Endothelial cell of umbilical vein (primary cell): ENCODE data around the gene LRRC46. TPM values are rescaled to one million over a fixed set of nuclear protein-coding genes. Genes with fewer than 3 reads are reported as not detected.
A peak's percentile ranks its signal among the peaks of the same experiment; 100 is the strongest.

ENCODE experiments used
- BruUV-seq: library from RNA; stranded (reverse); fragments of 400-500 nt; replicated peaks from 2 replicates; lab custom pipeline; 2021; lab: Mats Ljungman, UMichigan
- CTCF ChIA-PET: fragments of 300-600, 350-600 bp; sonication (Branson Sonifier 250); formaldehyde crosslinking; loops from one replicate; lab custom pipeline; 2021; ENCODE audit warnings: antibody characterized with exemption, inconsistent platforms; lab: Charles Lee
- POLR2A ChIA-PET: fragments of 300-600, 350-600 bp; sonication (Branson Sonifier 250); formaldehyde crosslinking; loops from one replicate; lab custom pipeline; 2021; ENCODE audit warnings: antibody characterized with exemption, inconsistent platforms; lab: Charles Lee
- DNase-seq: peaks from one replicate; pipeline ENCODE4 v3.0.0-alpha.2; 2011; ENCODE audit warnings: low read depth, low spot score
- FAIRE-seq: peaks from 2 replicates; lab custom pipeline; 2011; peaks lifted over from hg19 to GRCh38; lab: Jason Lieb, UNC
- H2AFZ ChIP-seq: 2 replicates; pipeline ENCODE4 v1.6.0; 2012; ENCODE audit warnings: low read depth, low read length, control low read depth, inconsistent platforms
- H3K27ac ChIP-seq: 2 replicates; pipeline ENCODE4 v1.5.1; 2011; ENCODE audit warnings: low read depth, mild to moderate bottlenecking, control low read depth, low read length, moderate library complexity; ENCODE audit not compliant: insufficient read depth
- H3K27me3 ChIP-seq, 2 experiments: 2 replicates each; pipeline versions ENCODE4 v1.6.0 to v1.6.1; 2011; ENCODE audit warnings: low read length in 2 of 2, mixed read lengths in 1 of 2; ENCODE audit not compliant: control insufficient read depth in 2 of 2, insufficient read depth in 2 of 2
- H3K36me3 ChIP-seq, 2 experiments: 2 replicates in 1 of 2; 3 replicates in 1 of 2; pipeline ENCODE4 v1.5.1; 2011; ENCODE audit warnings: low read length in 2 of 2, mild to moderate bottlenecking in 1 of 2, moderate library complexity in 1 of 2; ENCODE audit not compliant: control insufficient read depth in 2 of 2, insufficient read depth in 2 of 2; ENCODE audit errors: extremely low read depth in 1 of 2
- H3K4me1 ChIP-seq: 3 replicates; pipeline ENCODE4 v1.5.1; 2011; ENCODE audit warnings: mild to moderate bottlenecking, low read length; ENCODE audit not compliant: control insufficient read depth, insufficient read depth; ENCODE audit errors: extremely low read depth
- H3K4me2 ChIP-seq: 2 replicates; pipeline ENCODE4 v1.6.1; 2011; ENCODE audit warnings: low read length, control low read depth, mixed read lengths; ENCODE audit not compliant: insufficient read depth
- H3K4me3 ChIP-seq, 3 experiments: fragments of 200-600 bp in 1 of 3; sonication (generic), shearing (Covaris generic) in 1 of 3; replicated peaks in 1 of 3; 2 replicates each; pipeline ENCODE4 v1.5.1; 2011 to 2016; ENCODE audit warnings: control low read depth in 3 of 3, low read length in 3 of 3, mild to moderate bottlenecking in 2 of 3, inconsistent platforms in 1 of 3, low read depth in 1 of 3, moderate library complexity in 1 of 3; ENCODE audit not compliant: insufficient read depth in 1 of 3
- H3K79me2 ChIP-seq: 2 replicates; pipeline ENCODE4 v1.6.0; 2012; ENCODE audit warnings: low read length, inconsistent platforms; ENCODE audit not compliant: control insufficient read depth, insufficient read depth
- H3K9ac ChIP-seq: replicated peaks from 2 replicates; pipeline ENCODE3; 2011; ENCODE audit warnings: low read length, control low read depth; ENCODE audit not compliant: insufficient read depth; ENCODE audit errors: extremely low read depth
- H3K9me1 ChIP-seq: replicated peaks from 3 replicates; pipeline ENCODE4 v1.6.0; 2011; ENCODE audit warnings: mild to moderate bottlenecking, low read length; ENCODE audit not compliant: control insufficient read depth, insufficient read depth; ENCODE audit errors: extremely low read depth
- H3K9me3 ChIP-seq: replicated peaks from 2 replicates; pipeline ENCODE4 v1.5.1; 2012; ENCODE audit warnings: low read length, inconsistent platforms; ENCODE audit not compliant: control insufficient read depth, insufficient read depth
- H4K20me1 ChIP-seq: replicated peaks from 2 replicates; pipeline ENCODE3; 2011; ENCODE audit warnings: mild to moderate bottlenecking, low read length; ENCODE audit not compliant: control insufficient read depth, insufficient read depth; ENCODE audit errors: extremely low read depth
- MAX ChIP-seq: IDR thresholded peaks from 2 replicates; pipeline ENCODE4 v1.6.1; 2011; ENCODE audit not compliant: insufficient read depth, insufficient read length
- MYC ChIP-seq: IDR thresholded peaks from one replicate; pipeline ENCODE4 v1.6.1; 2011; ENCODE audit warnings: mild to moderate bottlenecking, low read depth, low read length
- POLR2A ChIP-seq: IDR thresholded peaks from 2 replicates; pipeline ENCODE4 v1.6.1; 2012; ENCODE audit warnings: low read depth, mild to moderate bottlenecking, control low read depth, low read length
- POLR2AphosphoS5 ChIP-seq: IDR thresholded peaks from 2 replicates; pipeline ENCODE4 v1.6.1; 2012; ENCODE audit warnings: low read depth, mild to moderate bottlenecking, control low read depth, low read length, moderate library complexity; ENCODE audit not compliant: insufficient read depth
- dilution Hi-C: fragments of 300-500 bp; cut with MboI; formaldehyde crosslinking; loops from one replicate; pipeline ENCODE4 v1.15.0; 2019; ENCODE audit warnings: low sequenced_read_pairs; ENCODE audit not compliant: extremely low pct_ligation_motif_present
- intact Hi-C: fragments of 100-400 bp; cut with micrococcal nuclease; formaldehyde crosslinking; loops from one replicate; pipeline ENCODE4 v1.10.0; 2022
- polyA plus RNA-seq, 4 experiments: library from polyadenylated mRNA; depleted of rRNA in 3 of 4; stranded (reverse) in 3 of 4; unstranded in 1 of 4; fragments of >200 nt; gene quantifications; 2 replicates each; pipeline versions ENCODE4 v1.2.1 to v1.2.3, GENCODE V29; 2011 to 2012; ENCODE audit warnings: missing spikeins in 1 of 4
- total RNA-seq: library from RNA; stranded (reverse); gene quantifications from 2 replicates; pipeline ENCODE4 v1.2.3, GENCODE V29; 2021
- TF ChIP-seq, protein P1 (sequence below), 2 donors: IDR thresholded peaks; 1 replicate in 1 of 2; 2 replicates in 1 of 2; pipeline ENCODE4 v1.5.1; 2011; ENCODE audit warnings: low read length in 2 of 2, mild to moderate bottlenecking in 2 of 2, moderate library complexity in 2 of 2, control low read depth in 1 of 2, inconsistent platforms in 1 of 2, low read depth in 1 of 2; ENCODE audit not compliant: insufficient read depth in 1 of 2; ENCODE audit errors: extremely low read depth in 1 of 2

Gene LRRC46
- total and polyA plus RNA-seq, 2 donors (not counting 3 experiments of a cell fraction or from before 2014, with no cell fraction given): 0.36 to 0.42 TPM

GRCh38 chr17:47840742-47841487, 9.4 kb downstream of the LRRC46 start, which contains the start of gene SCRN2:
TSS of gene SCRN2 (minus strand) at chr17:47841273. CDS start at chr17:47840843, 430 bp downstream.
- BruUV-seq: TSS peak; percentile 35
- FAIRE-seq: peak; percentile 96
- CTCF ChIA-PET: interaction anchor here (0.6 to 5.3 kb wide), 18 partner anchors 10 to 180 kb away, joined by 3 to 162 read pairs (median 6); partner anchors contain the start of genes CDK5RAP3, LRRC46, MRPL10 and SP2

More at GRCh38 chr17:47840742-47841487, 9.4 kb downstream of the LRRC46 start, which contains the start of gene SCRN2:
- H3K9me1 ChIP-seq: no peaks in the 10 kb centered on the region
- TF ChIP-seq MYC (no peak), MAX (no peak), POLR2A (peak; percentile 32), POLR2AphosphoS5 (peak; percentile 36)
- TF ChIP-seq, protein P1, sequence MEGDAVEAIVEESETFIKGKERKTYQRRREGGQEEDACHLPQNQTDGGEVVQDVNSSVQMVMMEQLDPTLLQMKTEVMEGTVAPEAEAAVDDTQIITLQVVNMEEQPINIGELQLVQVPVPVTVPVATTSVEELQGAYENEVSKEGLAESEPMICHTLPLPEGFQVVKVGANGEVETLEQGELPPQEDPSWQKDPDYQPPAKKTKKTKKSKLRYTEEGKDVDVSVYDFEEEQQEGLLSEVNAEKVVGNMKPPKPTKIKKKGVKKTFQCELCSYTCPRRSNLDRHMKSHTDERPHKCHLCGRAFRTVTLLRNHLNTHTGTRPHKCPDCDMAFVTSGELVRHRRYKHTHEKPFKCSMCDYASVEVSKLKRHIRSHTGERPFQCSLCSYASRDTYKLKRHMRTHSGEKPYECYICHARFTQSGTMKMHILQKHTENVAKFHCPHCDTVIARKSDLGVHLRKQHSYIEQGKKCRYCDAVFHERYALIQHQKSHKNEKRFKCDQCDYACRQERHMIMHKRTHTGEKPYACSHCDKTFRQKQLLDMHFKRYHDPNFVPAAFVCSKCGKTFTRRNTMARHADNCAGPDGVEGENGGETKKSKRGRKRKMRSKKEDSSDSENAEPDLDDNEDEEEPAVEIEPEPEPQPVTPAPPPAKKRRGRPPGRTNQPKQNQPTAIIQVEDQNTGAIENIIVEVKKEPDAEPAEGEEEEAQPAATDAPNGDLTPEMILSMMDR (IDR thresholded peaks at IDR 0.05; ENCODE audit: extremely low read depth in 1 of 2, insufficient read depth in 1 of 2, low read depth in 1 of 2, low read length in 2 of 2): peak; percentile 97 to 99
- POLR2A ChIA-PET: interaction anchor here (0.6 to 1.0 kb wide), 2 partner anchors 50 to 55 kb away, joined by 4 to 5 read pairs; partner anchors contain the start of gene SP2
- H3K27me3 ChIP-seq: no peaks in the 10 kb centered on the region
- peak within 1 kb of the TSS; percentile 95 for H2AFZ ChIP-seq
- peaks cover 5% of the 10 kb centered on the region for H3K4me1 ChIP-seq
- peaks cover 0 to 4% of the 10 kb centered on the region in 2 experiments for H3K36me3 ChIP-seq
- no peak within 1 kb of the TSS for H3K27ac ChIP-seq
- DNase-seq: peak; percentile 91
- H3K79me2 ChIP-seq: no peaks in the 10 kb centered on the region
- H3K9ac ChIP-seq: peak within 1 kb of the TSS; percentile 55
- intact Hi-C loops: loop anchor here (1.0 to 5.0 kb wide), 5 partner anchors 49 to 171 kb away; partner anchors contain the start of genes CDK5RAP3 and PNPO
- H3K9me3 ChIP-seq: no peaks in the 10 kb centered on the region
- H3K4me3 ChIP-seq: peak within 1 kb of the TSS; percentile 65 to 86 (median 65)
- no peaks in the 10 kb centered on the region for H4K20me1 ChIP-seq
- H3K4me2 ChIP-seq: peak within 1 kb of the TSS; percentile 45
- dilution Hi-C loops: no loop called here
